HepG2 (cell line): ENCODE data around the gene OSBP. TPM values are rescaled to one million over a fixed set of nuclear protein-coding genes. Genes with fewer than 3 reads are reported as not detected.
A peak's percentile ranks its signal among the peaks of the same experiment; 100 is the strongest.

Source experiments
- CC2D1A ChIP-seq: sonication (generic); formaldehyde crosslinking; IDR thresholded peaks from 2 replicates; pipeline ENCODE4 v1.8.1; 2023; ENCODE audit warnings: mild to moderate bottlenecking, missing genetic modification reagents
- GLI4 ChIP-seq: sonication (generic); formaldehyde crosslinking; IDR thresholded peaks from 2 replicates; pipeline ENCODE4 v1.5.1; 2020; ENCODE audit warnings: missing genetic modification reagents, mild to moderate bottlenecking, moderate library complexity, borderline replicate concordance
- NR2F6 ChIP-seq, 2 experiments: IDR thresholded peaks; 2 replicates each; pipeline ENCODE4 v1.6.1; 2016; ENCODE audit warnings: antibody characterized with exemption in 1 of 2, mild to moderate bottlenecking in 1 of 2
- PHF8 ChIP-seq: sonication (generic); formaldehyde crosslinking; IDR thresholded peaks from 2 replicates; pipeline ENCODE4 v1.5.0; 2020; ENCODE audit warnings: missing genetic modification reagents
- SALL1 ChIP-seq: sonication (generic); formaldehyde crosslinking; IDR thresholded peaks from 2 replicates; pipeline ENCODE4 v1.8.0; 2022; ENCODE audit warnings: mild to moderate bottlenecking, missing genetic modification reagents
- SMYD3 ChIP-seq: sonication (generic); formaldehyde crosslinking; IDR thresholded peaks from 2 replicates; pipeline ENCODE4 v1.8.1; 2023; ENCODE audit warnings: mild to moderate bottlenecking, missing genetic modification reagents
- WIZ ChIP-seq: sonication (generic); formaldehyde crosslinking; IDR thresholded peaks from 2 replicates; pipeline ENCODE4 v1.5.1; 2020; ENCODE audit warnings: mild to moderate bottlenecking, missing genetic modification reagents
- ZNF20 ChIP-seq: sonication (generic); formaldehyde crosslinking; IDR thresholded peaks from 2 replicates; pipeline ENCODE4 v1.4.0; 2020; ENCODE audit warnings: mild to moderate bottlenecking, moderate library complexity, missing genetic modification reagents
- ZNF496 ChIP-seq: sonication (generic); formaldehyde crosslinking; IDR thresholded peaks from 2 replicates; pipeline ENCODE4 v1.8.1; 2023; ENCODE audit warnings: mild to moderate bottlenecking, moderate library complexity, missing genetic modification reagents; ENCODE audit not compliant: insufficient replicate concordance
- ZNF501 ChIP-seq: sonication (generic); formaldehyde crosslinking; IDR thresholded peaks from 2 replicates; pipeline ENCODE4 v1.5.1; 2020; ENCODE audit warnings: mild to moderate bottlenecking, moderate library complexity, missing genetic modification reagents
- ZNF605 ChIP-seq: sonication (generic); formaldehyde crosslinking; IDR thresholded peaks from 2 replicates; pipeline ENCODE4 v1.8.0; 2022; ENCODE audit warnings: mild to moderate bottlenecking, missing genetic modification reagents
- polyA plus RNA-seq, 8 experiments: library from polyadenylated mRNA; depleted of rRNA in 3 of 8; stranded (reverse) in 7 of 8; unstranded in 1 of 8; fragments of >200 nt; fragmentation: Illumina TruSeq in 4 of 8; extraction: Trizol in 4 of 8; gene quantifications; 2 replicates each; pipeline versions ENCODE4 v1.2.1 to v1.2.3, GENCODE V29; 2011 to 2016; ENCODE audit warnings: low read depth in 4 of 8, missing spikeins in 1 of 8, mixed read lengths in 1 of 8; ENCODE audit not compliant: insufficient read depth in 1 of 8
- total RNA-seq, 5 experiments: library from RNA; depleted of rRNA; stranded (reverse); fragments of >200 nt; fragmentation: Illumina TruSeq; extraction: Trizol; gene quantifications; 2 replicates each; pipeline ENCODE4 v1.2.3, GENCODE V29; 2016; ENCODE audit warnings: low read depth in 1 of 5
- TF ChIP-seq, protein P1 (sequence below): sonication (generic); formaldehyde crosslinking; IDR thresholded peaks from 2 replicates; pipeline ENCODE4 v1.9.0; 2021; ENCODE audit warnings: mild to moderate bottlenecking, missing genetic modification reagents
- TF ChIP-seq, protein P2 (sequence below): sonication (generic); formaldehyde crosslinking; IDR thresholded peaks from 2 replicates; pipeline ENCODE4 v1.5.0; 2020; ENCODE audit warnings: mild to moderate bottlenecking, missing genetic modification reagents, borderline replicate concordance
- TF ChIP-seq, protein P3 (sequence below): sonication (generic); formaldehyde crosslinking; IDR thresholded peaks from 2 replicates; pipeline ENCODE4 v1.4.0; 2020; ENCODE audit warnings: missing genetic modification reagents

Gene OSBP
- total and polyA plus RNA-seq, 2 of the 13 experiments (the other 11 are each of a cell fraction or from before 2014, with no cell fraction given) = 12.1 to 13.5 TPM

DNA sequence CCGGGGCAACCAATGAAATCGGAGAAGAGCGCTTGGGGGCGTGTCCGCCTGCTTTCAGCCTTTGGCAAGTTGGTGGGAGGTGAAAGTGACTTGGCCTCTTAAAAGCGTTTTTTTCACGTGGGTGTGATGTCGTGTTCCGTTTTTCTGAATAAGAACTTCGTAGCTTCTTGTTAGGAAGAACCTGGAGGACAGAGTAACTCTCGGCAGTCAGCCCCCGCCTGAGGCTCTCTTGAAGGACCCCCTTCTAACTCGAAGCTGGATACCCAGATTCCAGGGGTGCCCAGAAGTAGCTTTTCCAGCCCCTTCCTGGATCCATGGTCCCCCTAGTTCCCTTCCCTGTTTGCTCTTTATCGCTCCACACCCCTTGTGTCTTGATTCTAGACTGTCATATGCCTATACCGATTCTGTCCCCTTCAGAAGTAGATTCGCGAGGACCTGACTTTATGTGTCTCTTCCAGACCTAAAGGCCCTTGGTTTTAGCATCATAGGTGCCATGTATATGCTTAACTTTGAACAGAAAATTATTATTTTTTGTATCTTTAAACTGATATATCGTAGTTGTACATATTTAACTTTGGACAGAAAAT is 915 bp upstream of the OSBP start (continued):
- TF ChIP-seq, protein P1, sequence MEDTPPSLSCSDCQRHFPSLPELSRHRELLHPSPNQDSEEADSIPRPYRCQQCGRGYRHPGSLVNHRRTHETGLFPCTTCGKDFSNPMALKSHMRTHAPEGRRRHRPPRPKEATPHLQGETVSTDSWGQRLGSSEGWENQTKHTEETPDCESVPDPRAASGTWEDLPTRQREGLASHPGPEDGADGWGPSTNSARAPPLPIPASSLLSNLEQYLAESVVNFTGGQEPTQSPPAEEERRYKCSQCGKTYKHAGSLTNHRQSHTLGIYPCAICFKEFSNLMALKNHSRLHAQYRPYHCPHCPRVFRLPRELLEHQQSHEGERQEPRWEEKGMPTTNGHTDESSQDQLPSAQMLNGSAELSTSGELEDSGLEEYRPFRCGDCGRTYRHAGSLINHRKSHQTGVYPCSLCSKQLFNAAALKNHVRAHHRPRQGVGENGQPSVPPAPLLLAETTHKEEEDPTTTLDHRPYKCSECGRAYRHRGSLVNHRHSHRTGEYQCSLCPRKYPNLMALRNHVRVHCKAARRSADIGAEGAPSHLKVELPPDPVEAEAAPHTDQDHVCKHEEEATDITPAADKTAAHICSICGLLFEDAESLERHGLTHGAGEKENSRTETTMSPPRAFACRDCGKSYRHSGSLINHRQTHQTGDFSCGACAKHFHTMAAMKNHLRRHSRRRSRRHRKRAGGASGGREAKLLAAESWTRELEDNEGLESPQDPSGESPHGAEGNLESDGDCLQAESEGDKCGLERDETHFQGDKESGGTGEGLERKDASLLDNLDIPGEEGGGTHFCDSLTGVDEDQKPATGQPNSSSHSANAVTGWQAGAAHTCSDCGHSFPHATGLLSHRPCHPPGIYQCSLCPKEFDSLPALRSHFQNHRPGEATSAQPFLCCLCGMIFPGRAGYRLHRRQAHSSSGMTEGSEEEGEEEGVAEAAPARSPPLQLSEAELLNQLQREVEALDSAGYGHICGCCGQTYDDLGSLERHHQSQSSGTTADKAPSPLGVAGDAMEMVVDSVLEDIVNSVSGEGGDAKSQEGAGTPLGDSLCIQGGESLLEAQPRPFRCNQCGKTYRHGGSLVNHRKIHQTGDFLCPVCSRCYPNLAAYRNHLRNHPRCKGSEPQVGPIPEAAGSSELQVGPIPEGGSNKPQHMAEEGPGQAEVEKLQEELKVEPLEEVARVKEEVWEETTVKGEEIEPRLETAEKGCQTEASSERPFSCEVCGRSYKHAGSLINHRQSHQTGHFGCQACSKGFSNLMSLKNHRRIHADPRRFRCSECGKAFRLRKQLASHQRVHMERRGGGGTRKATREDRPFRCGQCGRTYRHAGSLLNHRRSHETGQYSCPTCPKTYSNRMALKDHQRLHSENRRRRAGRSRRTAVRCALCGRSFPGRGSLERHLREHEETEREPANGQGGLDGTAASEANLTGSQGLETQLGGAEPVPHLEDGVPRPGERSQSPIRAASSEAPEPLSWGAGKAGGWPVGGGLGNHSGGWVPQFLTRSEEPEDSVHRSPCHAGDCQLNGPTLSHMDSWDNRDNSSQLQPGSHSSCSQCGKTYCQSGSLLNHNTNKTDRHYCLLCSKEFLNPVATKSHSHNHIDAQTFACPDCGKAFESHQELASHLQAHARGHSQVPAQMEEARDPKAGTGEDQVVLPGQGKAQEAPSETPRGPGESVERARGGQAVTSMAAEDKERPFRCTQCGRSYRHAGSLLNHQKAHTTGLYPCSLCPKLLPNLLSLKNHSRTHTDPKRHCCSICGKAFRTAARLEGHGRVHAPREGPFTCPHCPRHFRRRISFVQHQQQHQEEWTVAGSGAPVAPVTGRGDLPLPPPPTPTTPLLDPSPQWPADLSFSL = no peak
- 0 out of 2 replicates have a peak, but pooled peaks have one; percentile 16 for TF ChIP-seq ZNF605
- TF ChIP-seq ZNF496 = no peak
- TF ChIP-seq PHF8 (CRISPR knock-in tag) = 0 out of 2 replicates have a peak, but pooled peaks have one; percentile 21
- TF ChIP-seq CC2D1A (CRISPR knock-in tag) = 0 out of 2 replicates have a peak, but pooled peaks have one; percentile 64
- TF ChIP-seq, protein P2, sequence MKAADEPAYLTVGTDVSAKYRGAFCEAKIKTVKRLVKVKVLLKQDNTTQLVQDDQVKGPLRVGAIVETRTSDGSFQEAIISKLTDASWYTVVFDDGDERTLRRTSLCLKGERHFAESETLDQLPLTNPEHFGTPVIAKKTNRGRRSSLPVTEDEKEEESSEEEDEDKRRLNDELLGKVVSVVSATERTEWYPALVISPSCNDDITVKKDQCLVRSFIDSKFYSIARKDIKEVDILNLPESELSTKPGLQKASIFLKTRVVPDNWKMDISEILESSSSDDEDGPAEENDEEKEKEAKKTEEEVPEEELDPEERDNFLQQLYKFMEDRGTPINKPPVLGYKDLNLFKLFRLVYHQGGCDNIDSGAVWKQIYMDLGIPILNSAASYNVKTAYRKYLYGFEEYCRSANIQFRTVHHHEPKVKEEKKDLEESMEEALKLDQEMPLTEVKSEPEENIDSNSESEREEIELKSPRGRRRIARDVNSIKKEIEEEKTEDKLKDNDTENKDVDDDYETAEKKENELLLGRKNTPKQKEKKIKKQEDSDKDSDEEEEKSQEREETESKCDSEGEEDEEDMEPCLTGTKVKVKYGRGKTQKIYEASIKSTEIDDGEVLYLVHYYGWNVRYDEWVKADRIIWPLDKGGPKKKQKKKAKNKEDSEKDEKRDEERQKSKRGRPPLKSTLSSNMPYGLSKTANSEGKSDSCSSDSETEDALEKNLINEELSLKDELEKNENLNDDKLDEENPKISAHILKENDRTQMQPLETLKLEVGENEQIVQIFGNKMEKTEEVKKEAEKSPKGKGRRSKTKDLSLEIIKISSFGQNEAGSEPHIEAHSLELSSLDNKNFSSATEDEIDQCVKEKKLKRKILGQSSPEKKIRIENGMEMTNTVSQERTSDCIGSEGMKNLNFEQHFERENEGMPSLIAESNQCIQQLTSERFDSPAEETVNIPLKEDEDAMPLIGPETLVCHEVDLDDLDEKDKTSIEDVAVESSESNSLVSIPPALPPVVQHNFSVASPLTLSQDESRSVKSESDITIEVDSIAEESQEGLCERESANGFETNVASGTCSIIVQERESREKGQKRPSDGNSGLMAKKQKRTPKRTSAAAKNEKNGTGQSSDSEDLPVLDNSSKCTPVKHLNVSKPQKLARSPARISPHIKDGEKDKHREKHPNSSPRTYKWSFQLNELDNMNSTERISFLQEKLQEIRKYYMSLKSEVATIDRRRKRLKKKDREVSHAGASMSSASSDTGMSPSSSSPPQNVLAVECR (CRISPR knock-in tag) = peak; percentile 46; the same call in 1 of the 2 replicates
- peak; percentile 14; the same call in 1 of the 2 replicates for TF ChIP-seq ZNF501
- no peak for TF ChIP-seq WIZ (CRISPR knock-in tag)
- TF ChIP-seq SALL1 = peak; percentile 33; the same call in 1 of the 2 replicates
- TF ChIP-seq ZNF20 = no peak
- TF ChIP-seq SMYD3 (CRISPR knock-in tag) = 0 out of 2 replicates have a peak, but pooled peaks have one; percentile 25
- no peak for TF ChIP-seq NR2F6 (IDR thresholded peaks at IDR 0.05)
- TF ChIP-seq NR2F6 (CRISPR knock-in tag; IDR thresholded peaks at IDR 0.05) = peak; percentile 18; the same call in 1 of the 2 replicates
- TF ChIP-seq GLI4 (CRISPR knock-in tag) = peak; percentile 4; the same call in 1 of the 2 replicates
- TF ChIP-seq, protein P3, sequence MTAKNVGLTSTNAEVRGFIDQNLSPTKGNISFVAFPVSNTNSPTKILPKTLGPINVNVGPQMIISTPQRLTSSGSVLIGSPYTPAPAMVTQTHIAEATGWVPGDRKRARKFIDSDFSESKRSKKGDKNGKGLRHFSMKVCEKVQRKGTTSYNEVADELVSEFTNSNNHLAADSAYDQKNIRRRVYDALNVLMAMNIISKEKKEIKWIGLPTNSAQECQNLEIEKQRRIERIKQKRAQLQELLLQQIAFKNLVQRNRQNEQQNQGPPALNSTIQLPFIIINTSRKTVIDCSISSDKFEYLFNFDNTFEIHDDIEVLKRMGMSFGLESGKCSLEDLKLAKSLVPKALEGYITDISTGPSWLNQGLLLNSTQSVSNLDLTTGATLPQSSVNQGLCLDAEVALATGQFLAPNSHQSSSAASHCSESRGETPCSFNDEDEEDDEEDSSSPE (CRISPR knock-in tag) = 0 out of 2 replicates have a peak, but pooled peaks have one; percentile 11
